ENCODE results near the gene TEX38.

DNA sequence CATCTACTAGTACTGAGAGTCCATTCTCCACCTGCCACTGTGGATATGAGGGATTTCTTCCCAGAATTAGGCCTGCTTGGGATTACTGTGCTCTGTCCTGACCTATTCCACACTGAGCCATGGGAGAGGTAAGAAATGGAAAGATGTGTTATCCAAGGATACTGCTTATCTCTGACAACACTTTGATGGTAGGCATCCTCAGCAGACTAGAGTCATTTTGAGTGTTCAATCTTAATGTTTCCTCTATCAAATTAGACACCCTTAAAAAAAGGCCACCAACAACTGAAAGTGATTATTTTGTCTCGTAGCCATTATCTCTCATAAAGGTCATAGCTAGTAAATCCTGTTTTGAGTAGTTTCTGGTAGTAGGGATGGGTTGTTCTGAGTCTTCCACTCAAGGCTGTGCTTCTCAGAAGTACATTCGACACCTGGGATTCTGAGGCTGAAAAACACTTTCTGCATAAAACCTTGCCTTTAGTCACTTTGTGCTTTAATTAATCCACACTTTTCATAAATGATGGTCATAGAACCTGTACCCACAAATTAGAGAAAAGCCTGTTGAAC is 12.3 kb upstream of the TEX38 start:
- TF ChIP-seq, protein P1, sequence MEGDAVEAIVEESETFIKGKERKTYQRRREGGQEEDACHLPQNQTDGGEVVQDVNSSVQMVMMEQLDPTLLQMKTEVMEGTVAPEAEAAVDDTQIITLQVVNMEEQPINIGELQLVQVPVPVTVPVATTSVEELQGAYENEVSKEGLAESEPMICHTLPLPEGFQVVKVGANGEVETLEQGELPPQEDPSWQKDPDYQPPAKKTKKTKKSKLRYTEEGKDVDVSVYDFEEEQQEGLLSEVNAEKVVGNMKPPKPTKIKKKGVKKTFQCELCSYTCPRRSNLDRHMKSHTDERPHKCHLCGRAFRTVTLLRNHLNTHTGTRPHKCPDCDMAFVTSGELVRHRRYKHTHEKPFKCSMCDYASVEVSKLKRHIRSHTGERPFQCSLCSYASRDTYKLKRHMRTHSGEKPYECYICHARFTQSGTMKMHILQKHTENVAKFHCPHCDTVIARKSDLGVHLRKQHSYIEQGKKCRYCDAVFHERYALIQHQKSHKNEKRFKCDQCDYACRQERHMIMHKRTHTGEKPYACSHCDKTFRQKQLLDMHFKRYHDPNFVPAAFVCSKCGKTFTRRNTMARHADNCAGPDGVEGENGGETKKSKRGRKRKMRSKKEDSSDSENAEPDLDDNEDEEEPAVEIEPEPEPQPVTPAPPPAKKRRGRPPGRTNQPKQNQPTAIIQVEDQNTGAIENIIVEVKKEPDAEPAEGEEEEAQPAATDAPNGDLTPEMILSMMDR (IDR thresholded peaks at IDR 0.05): no peak
- TF ChIP-seq POLR2A (IDR thresholded peaks at IDR 0.05): no peak
